ENCODE results near the gene CUX1.
"Not testable (repeated sequence)": the region's sequence is repeated elsewhere in the genome, so short reads cannot be mapped to it uniquely, and the experiment has no call there.

Gene CUX1

DNA sequence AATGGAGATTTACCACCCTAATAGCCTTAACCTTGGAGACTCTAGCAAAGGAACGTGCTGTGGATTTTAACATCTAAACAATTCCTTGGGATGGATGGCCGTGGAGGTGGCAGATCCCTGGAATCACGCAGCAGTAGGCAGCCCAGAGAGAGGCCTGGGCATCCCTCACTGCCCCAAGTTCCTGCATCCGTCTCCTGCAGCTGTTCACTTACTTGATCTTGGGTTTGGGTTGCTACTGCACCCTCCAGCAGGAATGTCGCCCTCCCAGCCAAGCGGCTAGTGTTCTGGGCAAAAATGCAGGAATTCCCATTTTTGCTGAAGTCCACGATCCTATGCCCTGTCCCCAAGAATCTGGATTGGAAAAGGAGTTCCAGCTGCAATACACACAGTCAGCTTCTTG lies 302.5 kb downstream of the CUX1 start:
- Histone ChIP-seq H3K27me3 (ENCODE audit: low read depth, low read length) (no peaks in the 10 kb centered on the region), H3K4me3 (ENCODE audit: low read depth in 1 of 2, low read length in 2 of 2) (no peak overlapping the region), H3K9me3 (ENCODE audit: control insufficient read depth in 1 of 2, low read length in 2 of 2) (no peaks in the 10 kb centered on the region), H3K27ac (ENCODE audit: low read length) (no peak overlapping the region), H3K36me3 (ENCODE audit: control insufficient read depth in 1 of 2, insufficient read depth in 2 of 2, low read length in 2 of 2) (peaks cover 9 to 24% of the 10 kb centered on the region in 2 donors), H3K4me1 (ENCODE audit: control insufficient read depth in 1 of 2, insufficient read depth in 2 of 2, low read length in 2 of 2) (peaks cover 4 to 6% of the 10 kb centered on the region in 2 donors)

DNA sequence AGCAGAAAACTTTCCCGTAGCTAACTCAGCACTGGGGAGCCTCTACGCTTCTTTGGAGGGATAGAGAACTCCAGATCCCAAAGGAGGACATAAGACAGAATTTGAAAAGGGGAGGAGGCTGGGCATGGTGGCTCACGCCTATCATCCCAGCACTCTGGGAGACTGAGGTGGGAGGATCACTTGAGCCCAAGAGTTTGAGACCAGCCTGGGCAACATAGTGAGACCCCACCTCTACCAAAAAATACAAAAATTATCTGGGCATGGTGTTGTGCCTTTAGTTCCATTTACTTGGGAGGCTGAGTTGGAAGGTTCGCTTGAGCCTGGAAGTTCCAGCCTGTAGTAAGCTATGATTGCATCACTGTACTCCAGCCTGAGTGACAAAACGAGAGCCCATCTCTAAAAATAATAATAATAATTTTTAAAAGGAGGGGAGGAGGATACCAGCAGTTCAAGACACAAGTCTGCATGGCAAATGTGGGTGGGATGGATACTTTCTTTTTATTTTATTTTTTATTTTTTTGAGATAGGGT lies 303.3 kb downstream of the CUX1 start:
- no peak overlapping the region for H3K27ac ChIP-seq (ENCODE audit: low read length)
- peaks cover 4 to 6% of the 10 kb centered on the region in 2 donors for H3K4me1 ChIP-seq (ENCODE audit: control insufficient read depth in 1 of 2, insufficient read depth in 2 of 2, low read length in 2 of 2)
- H3K4me3 ChIP-seq (ENCODE audit: low read depth in 1 of 2, low read length in 2 of 2) = no peak overlapping the region
- no peaks in the 10 kb centered on the region for H3K27me3 ChIP-seq (ENCODE audit: low read depth, low read length)
- H3K36me3 ChIP-seq (ENCODE audit: control insufficient read depth in 1 of 2, insufficient read depth in 2 of 2, low read length in 2 of 2) = peaks cover 1 to 16% of the 10 kb centered on the region in 2 donors
- H3K9me3 ChIP-seq (ENCODE audit: control insufficient read depth in 1 of 2, low read length in 2 of 2) = no peaks in the 10 kb centered on the region

DNA sequence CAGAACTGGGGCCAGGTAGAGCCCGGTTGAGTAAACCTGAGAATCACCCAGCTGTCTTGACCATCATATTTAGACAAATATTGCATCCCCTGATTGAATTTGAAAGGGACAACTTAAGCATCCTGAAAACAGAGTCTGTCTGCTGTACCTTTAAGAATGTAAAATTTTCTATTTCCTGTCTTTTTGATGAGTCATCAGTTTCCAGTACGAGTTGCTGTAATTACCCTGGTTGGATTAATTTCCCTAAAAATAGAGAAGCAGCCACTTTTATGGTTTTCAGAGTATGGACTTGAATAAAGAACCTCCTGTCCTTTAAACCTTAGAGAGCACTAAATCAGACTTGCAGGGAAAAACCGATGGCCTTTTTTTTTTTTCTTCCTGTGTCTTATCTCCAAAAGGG lies 304.6 kb downstream of the CUX1 start:
- Histone ChIP-seq H3K27me3 (ENCODE audit: low read depth, low read length) (no peaks in the 10 kb centered on the region), H3K9me3 (ENCODE audit: control insufficient read depth in 1 of 2, low read length in 2 of 2) (no peaks in the 10 kb centered on the region), H3K4me3 (ENCODE audit: low read depth in 1 of 2, low read length in 2 of 2) (no peak overlapping the region), H3K4me1 (ENCODE audit: control insufficient read depth in 1 of 2, insufficient read depth in 2 of 2, low read length in 2 of 2) (peaks cover 4 to 6% of the 10 kb centered on the region in 2 donors), H3K36me3 (ENCODE audit: control insufficient read depth in 1 of 2, insufficient read depth in 2 of 2, low read length in 2 of 2) (peaks cover 0 to 4% of the 10 kb centered on the region in 2 donors), H3K27ac (ENCODE audit: low read length) (peak overlapping the region; percentile 33)

DNA sequence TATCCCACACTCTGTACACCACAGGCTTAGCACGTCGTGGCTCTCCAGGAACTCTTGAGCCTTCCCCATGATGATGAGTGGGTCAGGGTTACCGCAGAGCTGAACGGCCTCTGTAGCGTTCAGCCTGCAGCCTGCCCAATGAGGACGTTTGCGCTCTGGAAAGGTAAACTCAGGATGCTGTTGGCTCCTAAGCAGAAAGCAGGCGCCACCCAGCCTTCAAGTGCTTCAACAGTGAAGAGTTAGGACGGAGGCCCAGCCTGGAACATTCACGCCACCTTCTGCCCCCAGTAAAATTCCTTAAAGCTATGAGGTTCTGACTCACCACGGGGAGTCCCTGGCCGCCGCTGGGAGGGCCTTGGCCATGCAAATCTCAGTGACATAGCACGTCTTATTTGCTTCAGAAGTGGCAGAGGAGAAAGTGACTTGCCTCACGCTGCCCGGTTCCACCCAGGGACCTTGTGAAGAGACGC lies 307.7 kb downstream of the CUX1 start:
- no peaks in the 10 kb centered on the region for H3K9me3 ChIP-seq (ENCODE audit: control insufficient read depth in 1 of 2, low read length in 2 of 2)
- H3K4me3 ChIP-seq (ENCODE audit: low read depth in 1 of 2, low read length in 2 of 2) = no peak overlapping the region
- H3K36me3 ChIP-seq (ENCODE audit: control insufficient read depth in 1 of 2, insufficient read depth in 2 of 2, low read length in 2 of 2) = peaks cover 0 to 4% of the 10 kb centered on the region in 2 donors
- H3K27me3 ChIP-seq (ENCODE audit: low read depth, low read length) = no peaks in the 10 kb centered on the region
- H3K4me1 ChIP-seq (ENCODE audit: control insufficient read depth in 1 of 2, insufficient read depth in 2 of 2, low read length in 2 of 2) = peaks cover under 1 to 4% of the 10 kb centered on the region in 2 donors
- no peak overlapping the region for H3K27ac ChIP-seq (ENCODE audit: low read length)

DNA sequence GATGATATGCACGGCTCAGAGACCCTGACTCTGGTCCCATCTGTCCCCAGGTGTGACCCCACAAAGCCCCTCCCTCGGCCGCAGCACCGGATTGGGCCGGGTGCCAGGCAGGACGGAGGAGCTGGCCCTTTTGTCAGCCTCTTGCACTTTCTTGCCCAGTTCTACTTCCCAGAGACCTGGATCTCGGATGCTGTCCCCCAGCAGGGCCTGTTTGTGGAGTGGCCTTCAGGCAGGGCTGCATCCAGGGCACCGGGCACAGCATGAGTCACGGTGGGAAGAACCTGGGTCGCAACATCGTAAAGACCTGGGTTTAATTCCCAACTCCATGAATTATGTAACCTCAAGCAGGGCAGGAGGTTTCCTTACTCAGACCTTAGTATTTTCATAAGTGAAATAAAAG lies 310.9 kb downstream of the CUX1 start:
- Histone ChIP-seq H3K27me3 (ENCODE audit: low read depth, low read length) (no peaks in the 10 kb centered on the region), H3K36me3 (ENCODE audit: control insufficient read depth in 1 of 2, insufficient read depth in 2 of 2, low read length in 2 of 2) (peaks cover 0 to 4% of the 10 kb centered on the region in 2 donors), H3K9me3 (ENCODE audit: control insufficient read depth in 1 of 2, low read length in 2 of 2) (no peaks in the 10 kb centered on the region), H3K27ac (ENCODE audit: low read length) (no peak overlapping the region), H3K4me1 (ENCODE audit: control insufficient read depth in 1 of 2, insufficient read depth in 2 of 2, low read length in 2 of 2) (no peaks in the 10 kb centered on the region), H3K4me3 (ENCODE audit: low read depth in 1 of 2, low read length in 2 of 2) (no peak overlapping the region)

- Histone ChIP-seq H3K36me3 (ENCODE audit: control insufficient read depth in 1 of 2, insufficient read depth in 2 of 2, low read length in 2 of 2) (peaks cover 0 to 4% of the 10 kb centered on the region in 2 donors), H3K4me3 (ENCODE audit: low read depth in 1 of 2, low read length in 2 of 2) (no peak overlapping the region), H3K4me1 (ENCODE audit: control insufficient read depth in 1 of 2, insufficient read depth in 2 of 2, low read length in 2 of 2) (no peaks in the 10 kb centered on the region), H3K27ac (ENCODE audit: low read length) (no peak overlapping the region), H3K27me3 (ENCODE audit: low read depth, low read length) (no peaks in the 10 kb centered on the region), H3K9me3 (ENCODE audit: control insufficient read depth in 1 of 2, low read length in 2 of 2) (no peaks in the 10 kb centered on the region)
These were observed 312.4 kb downstream of the CUX1 start for GRCh38 chr7:102129636-102130370.

DNA sequence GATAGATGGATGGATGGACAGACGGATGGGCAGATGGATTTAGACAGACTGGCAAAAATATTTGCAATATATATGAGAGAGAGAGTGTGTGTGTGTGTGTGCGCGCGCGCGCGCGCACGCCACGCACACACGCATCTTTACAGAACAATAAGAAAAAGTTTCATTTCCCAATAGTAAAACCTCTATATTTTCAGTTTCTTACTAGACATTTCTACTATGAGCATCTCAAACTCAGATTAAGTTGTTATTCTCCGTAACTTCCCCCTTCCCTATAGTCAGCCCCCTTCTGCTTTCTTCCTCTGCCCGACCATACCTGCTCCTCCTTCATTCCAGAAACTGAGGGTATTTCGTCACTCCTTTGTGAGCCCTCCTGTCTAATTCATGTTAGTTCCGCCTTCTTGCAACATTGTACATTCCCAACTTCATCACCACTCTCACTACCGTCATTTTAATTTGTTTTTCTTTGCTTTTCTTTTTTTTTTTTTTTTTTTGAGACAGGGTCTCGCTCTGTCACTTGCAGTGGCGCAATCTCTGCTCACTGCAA lies 314.9 kb downstream of the CUX1 start:
- H3K36me3 ChIP-seq (ENCODE audit: control insufficient read depth in 1 of 2, insufficient read depth in 2 of 2, low read length in 2 of 2) = peaks cover 0 to 4% of the 10 kb centered on the region in 2 donors
- H3K4me1 ChIP-seq (ENCODE audit: control insufficient read depth in 1 of 2, insufficient read depth in 2 of 2, low read length in 2 of 2) = no peaks in the 10 kb centered on the region
- H3K9me3 ChIP-seq (ENCODE audit: control insufficient read depth in 1 of 2, low read length in 2 of 2) = no peaks in the 10 kb centered on the region
- H3K4me3 ChIP-seq (ENCODE audit: low read depth in 1 of 2, low read length in 2 of 2) = no peak overlapping the region
- H3K27ac ChIP-seq (ENCODE audit: low read length) = no peak overlapping the region
- H3K27me3 ChIP-seq (ENCODE audit: low read depth, low read length) = no peaks in the 10 kb centered on the region

GRCh38 chr7:102138676-102139075 lies 321.2 kb downstream of the CUX1 start:
- no peak overlapping the region for H3K27ac ChIP-seq (ENCODE audit: low read length)
- no peaks in the 10 kb centered on the region for H3K9me3 ChIP-seq (ENCODE audit: control insufficient read depth in 1 of 2, low read length in 2 of 2)

GRCh38 chr7:102140952-102141370 lies 323.5 kb downstream of the CUX1 start:
- no peak overlapping the region for H3K4me3 ChIP-seq (ENCODE audit: low read depth in 1 of 2, low read length in 2 of 2)

More at GRCh38 chr7:102138676-102139075, 321.2 kb downstream of the CUX1 start:
- Histone ChIP-seq H3K4me3 (ENCODE audit: low read depth in 1 of 2, low read length in 2 of 2) (no peak overlapping the region), H3K4me1 (ENCODE audit: control insufficient read depth in 1 of 2, insufficient read depth in 2 of 2, low read length in 2 of 2) (no peaks in the 10 kb centered on the region), H3K36me3 (ENCODE audit: control insufficient read depth in 1 of 2, insufficient read depth in 2 of 2, low read length in 2 of 2) (no peaks in the 10 kb centered on the region), H3K27me3 (ENCODE audit: low read depth, low read length) (no peaks in the 10 kb centered on the region)

GRCh38 chr7:102142433-102142832 lies 325.0 kb downstream of the CUX1 start:
- not testable (repeated sequence) for H3K27me3 ChIP-seq (ENCODE audit: low read depth, low read length); H3K27ac ChIP-seq (ENCODE audit: low read length); H3K4me1 ChIP-seq (ENCODE audit: control insufficient read depth in 1 of 2, insufficient read depth in 2 of 2, low read length in 2 of 2); H3K36me3 ChIP-seq (ENCODE audit: control insufficient read depth in 1 of 2, insufficient read depth in 2 of 2, low read length in 2 of 2); H3K9me3 ChIP-seq (ENCODE audit: control insufficient read depth in 1 of 2, low read length in 2 of 2); H3K4me3 ChIP-seq (ENCODE audit: low read depth in 1 of 2, low read length in 2 of 2)

More at GRCh38 chr7:102140952-102141370, 323.5 kb downstream of the CUX1 start:
- no peaks in the 10 kb centered on the region for H3K36me3 ChIP-seq (ENCODE audit: control insufficient read depth in 1 of 2, insufficient read depth in 2 of 2, low read length in 2 of 2)
- no peaks in the 10 kb centered on the region for H3K9me3 ChIP-seq (ENCODE audit: control insufficient read depth in 1 of 2, low read length in 2 of 2)
- H3K27ac ChIP-seq (ENCODE audit: low read length) = no peak overlapping the region
- H3K4me1 ChIP-seq (ENCODE audit: control insufficient read depth in 1 of 2, insufficient read depth in 2 of 2, low read length in 2 of 2) = no peaks in the 10 kb centered on the region
- no peaks in the 10 kb centered on the region for H3K27me3 ChIP-seq (ENCODE audit: low read depth, low read length)

GRCh38 chr7:102146122-102146521 lies 328.7 kb downstream of the CUX1 start:
- Histone ChIP-seq H3K27me3 (ENCODE audit: low read depth, low read length) (no peaks in the 10 kb centered on the region), H3K4me3 (ENCODE audit: low read depth in 1 of 2, low read length in 2 of 2) (no peak overlapping the region), H3K36me3 (ENCODE audit: control insufficient read depth in 1 of 2, insufficient read depth in 2 of 2, low read length in 2 of 2) (no peaks in the 10 kb centered on the region), H3K4me1 (ENCODE audit: control insufficient read depth in 1 of 2, insufficient read depth in 2 of 2, low read length in 2 of 2) (no peaks in the 10 kb centered on the region), H3K9me3 (ENCODE audit: control insufficient read depth in 1 of 2, low read length in 2 of 2) (no peaks in the 10 kb centered on the region), H3K27ac (ENCODE audit: low read length) (no peak overlapping the region)

Measured in muscle layer of duodenum (tissue), 2 donors.